ENCODE results near the gene TM9SF1.

The TM9SF1 gene

GRCh38 chr14:24172871-24173281, 22.4 kb downstream of the TM9SF1 start:
- TF ChIP-seq CTCF (IDR thresholded peaks at IDR 0.05; ENCODE audit: low read depth, low read length, missing control alignments): no peak
- H3K4me3 ChIP-seq (replicated peaks; ENCODE audit: low read depth, low read length): no peak overlapping the region
- no peak for DNase-seq (ENCODE audit: extremely low read depth, low read depth)

GRCh38 chr14:24172261-24172860, 22.9 kb downstream of the TM9SF1 start:
- no peak for DNase-seq (ENCODE audit: extremely low read depth, low read depth)
- TF ChIP-seq CTCF (IDR thresholded peaks at IDR 0.05; ENCODE audit: low read depth, low read length, missing control alignments): no peak
- H3K4me3 ChIP-seq (replicated peaks; ENCODE audit: low read depth, low read length): no peak overlapping the region

- no peak for TF ChIP-seq CTCF (IDR thresholded peaks at IDR 0.05; ENCODE audit: low read depth, low read length, missing control alignments)
- H3K4me3 ChIP-seq (replicated peaks; ENCODE audit: low read depth, low read length): no peak within 1 kb of the TSS
These were observed 23.6 kb downstream of the TM9SF1 start, which contains the start of gene REC8 for GRCh38 chr14:24171422-24172260. REC8 (plus strand) TSS chr14:24172080; CDS start chr14:24172553, 473 bp downstream.

GRCh38 chr14:24167469-24168114, 27.6 kb downstream of the TM9SF1 start:
- no peak overlapping the region for H3K4me3 ChIP-seq (replicated peaks; ENCODE audit: low read depth, low read length)
- no peak for DNase-seq (ENCODE audit: extremely low read depth, low read depth)
- no peak for TF ChIP-seq CTCF (IDR thresholded peaks at IDR 0.05; ENCODE audit: low read depth, low read length, missing control alignments)

More at GRCh38 chr14:24171422-24172260, 23.6 kb downstream of the TM9SF1 start, which contains the start of gene REC8:
- no peak for DNase-seq (ENCODE audit: extremely low read depth, low read depth)

- no peak for TF ChIP-seq CTCF (IDR thresholded peaks at IDR 0.05; ENCODE audit: low read depth, low read length, missing control alignments)
- no peak overlapping the region for H3K4me3 ChIP-seq (replicated peaks; ENCODE audit: low read depth, low read length)
- DNase-seq (ENCODE audit: extremely low read depth, low read depth): no peak
These were observed 29.5 kb downstream of the TM9SF1 start for GRCh38 chr14:24165785-24166184.

- DNase-seq (ENCODE audit: extremely low read depth, low read depth): no peak
- no peak overlapping the region for H3K4me3 ChIP-seq (replicated peaks; ENCODE audit: low read depth, low read length)
- TF ChIP-seq CTCF (IDR thresholded peaks at IDR 0.05; ENCODE audit: low read depth, low read length, missing control alignments): no peak
These were observed 30.7 kb downstream of the TM9SF1 start for GRCh38 chr14:24164518-24164991.
